ENCODE data around the gene TRAPPC2B.

GRCh38 chr19:57319869-57320179, 43.5 kb upstream of the TRAPPC2B start:
- no peak for TF ChIP-seq ZBTB33 (IDR thresholded peaks at IDR 0.05)
- no peak for TF ChIP-seq CTCF (IDR thresholded peaks at IDR 0.05; ENCODE audit: low read depth, low read length, missing input control)
- no peak for TF ChIP-seq RXRA (IDR thresholded peaks at IDR 0.05)
- TF ChIP-seq EGR1 (IDR thresholded peaks at IDR 0.05; ENCODE audit: low read depth in 2 of 2) = no peak
- TF ChIP-seq ATF3 (IDR thresholded peaks at IDR 0.05) = no peak
- TF ChIP-seq TAF1 (conservative IDR thresholded peaks at IDR 0.05) = no peak
- no peak for TF ChIP-seq REST (IDR thresholded peaks at IDR 0.05)
- no peak for TF ChIP-seq JUND (IDR thresholded peaks at IDR 0.05)
- no peak for TF ChIP-seq YY1 (IDR thresholded peaks at IDR 0.05)
- TF ChIP-seq MAX (IDR thresholded peaks at IDR 0.05) = no peak
- no peak for TF ChIP-seq SP1 (IDR thresholded peaks at IDR 0.05)

Data from liver (tissue), 3 donors.